Activated naive CD4-positive, alpha-beta T cell treated with anti-CD3 and anti-CD28 coated beads, Interleukin-2, amount 10 ng/mL, durations not matched to agents 7 days and 5 days (primary cell): ENCODE results near the gene OR2T11.
"Not testable (repeated sequence)": the region's sequence is repeated elsewhere in the genome, so short reads cannot be mapped to it uniquely, and the experiment has no call there.

Experiments
- CTCF ChIA-PET: fragments of 350-600 bp; sonication (Branson Sonifier 250); formaldehyde crosslinking; loops from one replicate; lab custom pipeline; 2021; ENCODE audit warnings: antibody characterized with exemption; lab: Charles Lee
- DNase-seq: peaks from one replicate; pipeline ENCODE4 v3.0.0-alpha.2; 2020
- H3K27ac Mint-ChIP-seq: one replicate; pipeline ENCODE4 v1.8.0; 2021; ENCODE audit warnings: mild to moderate bottlenecking, moderate library complexity, mixed read lengths
- H3K27me3 Mint-ChIP-seq: one replicate; pipeline ENCODE4 v1.8.0; 2021; ENCODE audit warnings: mild to moderate bottlenecking, mixed read lengths
- H3K36me3 Mint-ChIP-seq: one replicate; pipeline ENCODE4 v1.8.0; 2021; ENCODE audit warnings: mixed read lengths
- H3K4me1 Mint-ChIP-seq: one replicate; pipeline ENCODE4 v1.8.0; 2021; ENCODE audit warnings: mixed read lengths
- H3K4me3 Mint-ChIP-seq: one replicate; pipeline ENCODE4 v1.8.0; 2021; ENCODE audit warnings: mild to moderate bottlenecking, moderate library complexity, mixed read lengths
- H3K9me3 Mint-ChIP-seq: one replicate; pipeline ENCODE4 v1.8.0; 2021; ENCODE audit warnings: mixed read lengths

Gene OR2T11

DNA sequence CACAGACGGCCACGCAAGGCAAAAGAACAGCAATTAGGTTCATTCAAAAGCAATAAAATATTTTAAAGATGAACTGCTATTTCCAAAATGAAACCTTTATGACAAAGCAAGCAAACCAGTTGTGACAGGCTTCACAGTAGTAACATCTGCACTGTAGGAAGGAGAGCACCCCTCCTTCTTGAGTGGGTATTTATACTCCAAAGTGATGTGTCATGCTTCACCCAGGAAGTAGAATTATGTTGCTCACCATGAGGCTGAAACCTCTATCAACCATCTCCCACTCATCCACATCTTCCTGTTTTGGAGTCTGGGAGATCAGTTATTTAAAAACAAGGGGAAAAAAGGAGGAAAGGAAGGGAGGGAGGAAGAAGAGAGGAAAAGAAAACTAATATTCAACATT is 38.3 kb downstream of the OR2T11 start:
- Mint-ChIP-seq H3K9me3 (no peaks in the 10 kb centered on the region), H3K36me3 (no peaks in the 10 kb centered on the region), H3K4me3 (no peak overlapping the region), H3K27me3 (no peaks in the 10 kb centered on the region), H3K4me1 (peaks cover 7% of the 10 kb centered on the region), H3K27ac (no peak overlapping the region)
- DNase-seq = no peak
- CTCF ChIA-PET = no interaction called here

DNA sequence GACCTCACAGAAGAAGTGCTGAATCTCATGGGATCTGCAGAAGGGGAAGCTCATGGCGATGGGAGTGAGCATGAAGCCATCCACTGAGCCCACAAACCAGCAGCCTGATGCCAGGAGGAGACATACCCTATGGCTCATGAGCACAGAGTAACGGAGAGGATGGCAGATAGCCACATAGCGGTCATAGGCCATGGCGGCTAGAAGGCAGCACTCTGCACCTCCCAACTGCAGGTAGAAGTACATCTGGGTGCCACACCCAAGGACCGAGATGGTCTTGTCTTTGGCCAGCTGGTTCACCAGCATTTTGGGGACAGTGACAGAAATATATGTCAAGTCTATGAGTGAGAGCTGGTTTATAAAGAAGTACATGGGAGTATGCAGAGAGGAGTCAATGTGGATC is 41.7 kb downstream of the OR2T11 start:
- Mint-ChIP-seq H3K27me3 (no peaks in the 10 kb centered on the region), H3K9me3 (no peaks in the 10 kb centered on the region), H3K4me1 (peaks cover 7% of the 10 kb centered on the region), H3K36me3 (no peaks in the 10 kb centered on the region), H3K27ac (no peak overlapping the region), H3K4me3 (no peak overlapping the region)
- no peak for DNase-seq
- CTCF ChIA-PET = no interaction called here

DNA sequence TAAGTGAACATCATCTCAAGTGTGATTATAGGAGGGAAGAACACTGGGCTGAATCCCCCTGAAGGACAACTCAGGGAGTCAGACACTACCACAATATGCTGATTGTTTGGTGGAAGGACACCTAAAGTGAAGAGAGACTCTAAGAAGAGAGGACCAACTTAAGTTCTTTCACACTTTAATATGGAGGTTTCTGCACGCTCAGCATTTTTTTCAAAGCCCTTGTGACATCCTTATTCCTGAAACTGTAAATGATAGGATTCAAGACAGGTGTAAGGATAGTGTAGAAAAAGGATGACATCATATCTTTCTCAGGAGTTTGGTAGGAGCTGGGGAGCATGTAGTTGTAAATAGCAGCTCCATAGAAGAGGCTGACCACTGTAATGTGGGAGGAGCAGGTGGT is 42.2 kb downstream of the OR2T11 start:
- H3K27ac Mint-ChIP-seq = no peak overlapping the region
- H3K4me1 Mint-ChIP-seq = peaks cover 7% of the 10 kb centered on the region
- CTCF ChIA-PET = no interaction called here
- H3K27me3 Mint-ChIP-seq = no peaks in the 10 kb centered on the region
- DNase-seq = no peak
- H3K36me3 Mint-ChIP-seq = no peaks in the 10 kb centered on the region
- no peaks in the 10 kb centered on the region for H3K9me3 Mint-ChIP-seq
- no peak overlapping the region for H3K4me3 Mint-ChIP-seq

DNA sequence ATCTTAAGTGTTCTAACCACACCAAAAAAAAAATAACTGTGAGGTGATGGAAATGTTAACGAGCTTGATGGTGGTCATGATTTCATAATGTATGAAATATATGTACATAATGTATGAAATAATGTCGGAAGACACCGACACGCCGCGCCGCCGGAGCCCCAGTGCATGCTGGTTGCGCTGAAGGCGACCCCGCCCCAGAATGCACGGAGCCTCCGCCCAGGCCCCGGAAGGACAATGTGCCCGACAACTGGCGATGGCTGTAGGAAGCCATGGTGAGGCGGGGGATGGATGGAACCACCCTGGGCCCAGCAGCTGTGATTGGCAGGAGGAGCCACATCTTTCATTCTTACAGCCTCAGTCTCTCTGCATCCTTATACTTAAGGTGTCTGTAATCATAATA is 44.8 kb downstream of the OR2T11 start:
- DNase-seq = no peak
- H3K4me3 Mint-ChIP-seq = no peak overlapping the region
- no peak overlapping the region for H3K27ac Mint-ChIP-seq
- H3K4me1 Mint-ChIP-seq = peaks cover 7% of the 10 kb centered on the region
- no peaks in the 10 kb centered on the region for H3K9me3 Mint-ChIP-seq
- CTCF ChIA-PET = interaction anchor here (1.2 kb wide), 1 partner anchor 186 kb away, joined by 3 read pairs; no protein-coding TSS in a partner anchor
- no peaks in the 10 kb centered on the region for H3K27me3 Mint-ChIP-seq
- H3K36me3 Mint-ChIP-seq = no peaks in the 10 kb centered on the region

DNA sequence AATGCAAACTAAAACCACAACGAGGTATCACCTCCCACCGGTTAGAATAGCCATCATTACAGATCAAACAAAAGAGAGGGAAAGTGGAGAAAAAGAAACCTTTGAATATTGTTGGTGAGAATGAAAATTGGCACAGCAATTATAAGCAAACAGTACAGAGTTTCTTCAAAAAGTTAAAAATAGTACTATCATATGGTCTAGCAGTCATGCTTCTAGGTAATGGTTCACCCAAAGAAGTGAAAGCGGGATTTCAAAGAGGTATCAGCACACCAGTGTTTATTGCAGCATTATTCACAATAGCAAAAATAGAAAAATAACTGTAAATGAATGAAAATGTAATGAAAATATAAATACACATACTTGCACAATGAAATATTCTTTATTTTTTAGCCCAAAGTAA is 45.6 kb downstream of the OR2T11 start:
- CTCF ChIA-PET = interaction anchor here (1.1 kb wide), 1 partner anchor 185 kb away, joined by 4 read pairs; no protein-coding TSS in a partner anchor
- H3K9me3 Mint-ChIP-seq = peaks cover 2% of the 10 kb centered on the region
- H3K36me3 Mint-ChIP-seq = no peaks in the 10 kb centered on the region
- H3K27ac Mint-ChIP-seq = no peak overlapping the region
- no peaks in the 10 kb centered on the region for H3K27me3 Mint-ChIP-seq
- peaks cover 14% of the 10 kb centered on the region for H3K4me1 Mint-ChIP-seq
- H3K4me3 Mint-ChIP-seq = no peak overlapping the region
- DNase-seq = no peak

DNA sequence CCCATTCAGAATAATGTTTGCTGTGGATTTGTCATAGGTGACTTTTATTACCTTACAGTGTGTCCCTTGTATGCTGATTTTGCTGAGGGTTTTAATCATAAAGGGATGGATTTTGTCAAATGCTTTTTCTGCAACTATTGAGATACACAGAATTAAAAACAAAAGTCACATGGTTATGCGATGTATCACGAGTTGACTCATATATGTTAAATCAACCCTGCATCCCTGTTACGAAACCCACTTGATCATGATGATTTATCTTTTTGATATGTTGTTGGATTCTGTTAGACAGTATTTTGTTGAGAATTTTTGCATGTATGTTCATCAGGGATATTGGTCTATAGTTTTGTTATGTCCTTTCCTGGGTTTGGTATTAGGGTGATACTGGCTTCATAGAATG is 49.6 kb downstream of the OR2T11 start:
- H3K27ac Mint-ChIP-seq = no peak overlapping the region
- CTCF ChIA-PET = no interaction called here
- H3K4me1 Mint-ChIP-seq = peaks cover 17% of the 10 kb centered on the region
- peaks cover 2% of the 10 kb centered on the region for H3K9me3 Mint-ChIP-seq
- H3K36me3 Mint-ChIP-seq = no peaks in the 10 kb centered on the region
- DNase-seq = no peak
- H3K27me3 Mint-ChIP-seq = no peaks in the 10 kb centered on the region
- H3K4me3 Mint-ChIP-seq = no peak overlapping the region

DNA sequence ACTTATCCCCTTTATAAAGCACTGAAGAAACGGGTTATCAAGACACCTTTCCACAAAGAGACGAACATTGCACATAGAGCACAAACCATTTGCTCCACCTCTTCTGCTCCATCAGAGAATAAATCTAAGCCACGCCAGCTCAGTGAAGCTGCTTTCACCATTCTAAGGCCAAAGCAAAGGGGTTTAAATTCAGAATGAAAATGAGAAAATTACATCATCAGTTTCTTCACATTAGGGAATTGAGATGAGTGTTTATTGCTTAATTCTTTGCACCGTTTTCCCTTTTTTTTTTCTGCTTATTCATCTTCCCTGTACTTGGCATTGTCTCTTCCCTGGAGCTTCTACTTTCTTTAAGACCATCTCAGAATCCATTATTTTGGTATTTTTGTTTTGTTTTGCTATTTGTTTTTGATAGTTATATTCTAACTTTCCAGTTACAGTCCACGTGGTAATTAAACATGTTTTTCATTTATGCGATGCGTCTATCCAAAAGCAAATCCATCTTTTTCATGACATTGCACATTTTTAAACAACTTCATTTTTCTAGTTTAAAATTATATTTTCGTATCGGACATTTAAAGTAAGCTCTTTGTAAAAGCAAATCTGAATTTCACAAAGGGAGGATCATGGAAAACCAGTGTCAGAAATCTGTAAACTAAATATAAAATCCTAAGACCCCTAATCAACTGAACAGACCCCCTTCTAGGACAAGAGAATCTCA is 58.5 kb downstream of the OR2T11 start:
- Mint-ChIP-seq H3K36me3 (no peaks in the 10 kb centered on the region), H3K27ac (no peak overlapping the region), H3K4me3 (no peak overlapping the region), H3K9me3 (peaks cover 3% of the 10 kb centered on the region), H3K27me3 (no peaks in the 10 kb centered on the region), H3K4me1 (no peaks in the 10 kb centered on the region)
- CTCF ChIA-PET = no interaction called here
- no peak for DNase-seq

DNA sequence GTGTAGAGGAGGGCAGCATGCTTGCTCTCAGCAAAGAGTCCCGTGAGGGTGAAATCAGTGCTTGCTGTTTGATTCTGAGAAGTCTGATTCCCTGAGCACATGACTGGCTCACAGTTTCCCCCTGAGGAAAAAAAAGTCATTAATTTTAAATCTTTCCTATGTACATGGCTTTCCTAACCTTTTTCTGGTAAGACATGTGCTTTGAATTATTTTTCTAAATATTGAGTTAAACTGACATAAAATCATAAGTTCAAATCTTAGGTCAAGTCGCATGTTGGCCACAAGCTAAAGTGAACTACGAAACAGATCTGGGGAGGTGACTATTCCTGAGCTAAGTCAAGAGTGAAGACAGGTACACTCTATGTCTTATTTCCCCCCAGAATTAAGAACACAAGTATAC is 60.2 kb downstream of the OR2T11 start, which contains the start of gene OR2T34:
Gene OR2T34, minus strand, starts transcription at position 101 of the 400 bp plus-strand sequence. Its CDS starts 0 bp downstream, at position 101.
- H3K4me1 Mint-ChIP-seq, CTCF ChIA-PET, DNase-seq, H3K9me3 Mint-ChIP-seq, H3K36me3 Mint-ChIP-seq, H3K27ac Mint-ChIP-seq, H3K27me3 Mint-ChIP-seq, H3K4me3 Mint-ChIP-seq: not testable (repeated sequence)

DNA sequence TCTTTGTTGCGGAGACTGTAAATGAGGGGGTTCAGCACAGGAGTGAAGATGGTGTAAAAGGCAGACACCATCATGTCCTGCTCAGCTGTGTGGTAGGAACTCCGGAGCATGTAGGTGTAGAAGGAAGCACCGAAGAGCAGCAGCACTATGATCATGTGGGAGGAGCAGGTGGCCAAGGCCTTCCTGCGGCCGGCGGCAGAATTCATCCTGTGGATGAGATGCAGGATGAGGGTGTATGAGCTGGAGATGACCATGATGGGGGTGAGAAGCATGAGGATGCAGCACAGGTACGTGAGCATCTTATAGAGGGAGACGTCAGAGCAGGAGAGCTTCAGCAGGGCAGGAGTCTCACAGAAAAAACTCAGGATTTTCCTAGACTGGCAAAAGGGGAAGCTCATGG is 61.0 kb downstream of the OR2T11 start:
- CTCF ChIA-PET, H3K27me3 Mint-ChIP-seq, H3K4me3 Mint-ChIP-seq, H3K9me3 Mint-ChIP-seq, DNase-seq, H3K36me3 Mint-ChIP-seq, H3K27ac Mint-ChIP-seq, H3K4me1 Mint-ChIP-seq: not testable (repeated sequence)
